Effector memory CD4-positive, alpha-beta T cell (primary cell): ENCODE measurements around the gene CPNE4.

ENCODE experiments used
- DNase-seq, 3 donors: peaks; one replicate each; pipeline ENCODE4 v3.0.0-alpha.2; 2020
- H3K27ac ChIP-seq: 2 replicates; pipeline ENCODE4 v1.7.0; 2013; ENCODE audit warnings: mild to moderate bottlenecking, low read length, moderate library complexity; ENCODE audit not compliant: insufficient read depth, poor library complexity, severe bottlenecking
- H3K27me3 ChIP-seq: replicated peaks from 2 replicates; pipeline ENCODE4 v1.7.0; 2013; ENCODE audit warnings: mild to moderate bottlenecking, low read length; ENCODE audit not compliant: insufficient read depth, control insufficient read depth, poor library complexity, severe bottlenecking
- H3K36me3 ChIP-seq: 2 replicates; pipeline ENCODE4 v1.7.0; 2013; ENCODE audit warnings: mild to moderate bottlenecking, low read length, moderate library complexity; ENCODE audit not compliant: control insufficient read depth, insufficient read depth
- H3K4me1 ChIP-seq: 2 replicates; pipeline ENCODE4 v1.7.0; 2013; ENCODE audit warnings: low read length, mild to moderate bottlenecking; ENCODE audit not compliant: control insufficient read depth, insufficient read depth, poor library complexity, severe bottlenecking
- H3K4me3 ChIP-seq: 2 replicates; pipeline ENCODE4 v1.7.0; 2013; ENCODE audit warnings: low read length, low read depth, mild to moderate bottlenecking; ENCODE audit not compliant: insufficient read depth, poor library complexity, severe bottlenecking
- H3K9me3 ChIP-seq: 2 replicates; pipeline ENCODE4 v1.7.0; 2013; ENCODE audit warnings: mild to moderate bottlenecking, low read length, moderate library complexity; ENCODE audit not compliant: control insufficient read depth

Gene CPNE4

DNA sequence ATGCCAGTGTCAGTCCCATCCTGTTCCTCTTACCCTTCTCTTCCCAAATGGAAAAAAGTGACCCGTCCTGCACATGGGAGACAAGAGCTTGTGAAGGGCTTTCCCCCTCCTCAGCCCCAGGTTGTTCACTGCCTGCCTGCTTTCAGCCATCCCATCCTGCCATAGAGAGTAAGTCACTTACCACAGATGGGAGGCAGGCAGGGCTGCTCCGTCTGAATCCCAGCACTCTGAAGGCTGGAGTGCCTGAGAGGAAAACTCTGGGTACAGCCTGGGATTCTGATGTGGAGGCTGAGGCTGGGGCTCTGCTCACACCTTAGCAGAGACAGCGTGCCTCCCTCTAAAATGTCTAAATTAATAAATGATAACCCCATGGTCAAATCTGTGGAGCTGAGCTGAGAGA, 14.8 kb downstream of the CPNE4 start:
- Histone ChIP-seq H3K27me3 (peaks cover 4% of the 10 kb centered on the region), H3K9me3 (no peaks in the 10 kb centered on the region), H3K27ac (no peak overlapping the region), H3K4me3 (no peak overlapping the region), H3K4me1 (no peaks in the 10 kb centered on the region), H3K36me3 (no peaks in the 10 kb centered on the region)
- DNase-seq = no peak

DNA sequence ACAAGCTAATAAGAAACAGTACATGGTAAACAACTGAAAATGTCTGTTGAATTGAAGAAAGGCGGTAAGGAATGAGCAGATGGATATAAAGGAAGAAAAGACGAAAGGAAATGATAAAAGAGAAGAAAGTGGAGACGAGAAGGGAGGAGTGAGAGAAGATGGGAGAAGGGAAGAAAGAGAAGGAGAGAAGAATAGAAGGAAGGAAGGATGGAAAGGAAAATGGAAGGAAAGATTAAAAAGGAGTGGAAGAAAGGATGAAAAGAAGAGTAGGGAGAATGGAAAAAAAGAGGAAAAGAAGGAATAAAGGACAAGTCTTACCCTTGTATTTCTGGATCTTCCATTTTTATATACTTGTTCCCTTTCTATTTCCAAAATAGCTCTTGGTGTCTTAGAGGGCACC, 17.7 kb downstream of the CPNE4 start:
- Histone ChIP-seq H3K36me3 (no peaks in the 10 kb centered on the region), H3K4me1 (no peaks in the 10 kb centered on the region), H3K27me3 (peaks cover 4% of the 10 kb centered on the region), H3K9me3 (no peaks in the 10 kb centered on the region), H3K27ac (no peak overlapping the region), H3K4me3 (no peak overlapping the region)
- DNase-seq = no peak

DNA sequence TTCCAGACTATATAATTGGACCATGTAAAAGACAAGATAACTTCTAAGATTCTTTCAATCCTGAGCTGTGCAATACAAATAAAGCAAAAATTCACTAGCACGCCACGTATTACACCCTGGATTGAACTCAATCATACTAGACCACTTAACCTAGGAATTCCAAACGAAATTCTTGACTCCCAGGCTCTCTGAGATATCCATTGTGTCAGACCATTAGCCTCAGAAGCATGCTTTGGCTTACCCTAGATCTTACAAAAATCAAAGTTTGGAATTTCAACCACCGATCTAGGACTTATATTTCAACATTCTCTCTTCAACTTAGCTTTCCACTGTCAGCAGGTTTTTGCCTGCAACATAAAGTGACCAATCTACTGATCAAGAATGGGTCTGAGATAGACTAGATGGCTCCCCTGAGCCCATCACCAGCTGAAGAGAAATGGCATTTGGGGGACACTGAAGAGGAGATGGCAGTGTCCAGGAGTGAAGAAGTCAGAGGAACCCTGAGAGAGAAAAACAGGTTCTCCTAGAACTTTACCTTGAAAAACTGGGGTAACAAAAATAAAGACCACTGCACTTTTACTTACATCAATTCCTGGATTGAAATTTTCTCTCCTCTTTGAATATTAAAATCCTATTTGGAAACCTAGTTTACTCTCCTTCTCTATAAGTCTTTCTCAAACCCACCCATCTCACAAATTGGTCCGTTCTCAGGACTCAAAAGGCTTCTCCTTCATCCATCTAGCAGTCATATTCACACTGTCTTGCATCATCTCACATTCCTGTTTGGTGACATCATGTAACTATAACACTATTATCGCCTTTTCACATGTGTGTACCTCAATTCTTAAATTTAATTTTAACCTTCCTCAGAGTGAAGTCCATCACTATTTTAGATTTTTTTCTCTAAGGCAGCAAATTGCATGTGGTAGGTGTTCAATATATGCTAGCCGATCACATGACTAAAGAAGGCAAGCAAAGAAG, 18.5 kb downstream of the CPNE4 start:
- Histone ChIP-seq H3K27ac (no peak overlapping the region), H3K4me3 (no peak overlapping the region), H3K9me3 (no peaks in the 10 kb centered on the region), H3K36me3 (no peaks in the 10 kb centered on the region), H3K4me1 (no peaks in the 10 kb centered on the region), H3K27me3 (peaks cover 4% of the 10 kb centered on the region)
- DNase-seq = no peak

DNA sequence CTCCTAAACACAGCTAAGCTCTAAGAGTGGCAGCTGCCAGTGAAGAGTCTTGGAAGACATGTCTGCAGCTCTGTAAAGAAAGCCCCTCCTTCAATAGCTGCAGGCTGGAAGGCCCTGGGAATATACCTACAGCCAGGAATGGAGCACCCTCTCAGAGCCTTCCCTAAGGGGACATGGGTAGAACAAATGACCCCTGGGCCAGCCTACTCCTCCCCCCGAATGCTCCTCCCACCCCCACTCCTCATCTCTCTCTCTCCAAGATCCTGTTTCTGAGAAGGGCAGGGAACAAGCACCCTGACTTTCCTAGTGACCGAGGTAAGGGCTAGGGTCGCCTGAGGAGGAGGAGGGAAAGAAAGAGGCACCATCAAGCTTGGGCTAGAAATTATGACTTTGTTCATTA, 20.7 kb downstream of the CPNE4 start:
- DNase-seq = no peak
- Histone ChIP-seq H3K4me3 (no peak overlapping the region), H3K4me1 (no peaks in the 10 kb centered on the region), H3K9me3 (no peaks in the 10 kb centered on the region), H3K27me3 (peaks cover 4% of the 10 kb centered on the region), H3K27ac (no peak overlapping the region), H3K36me3 (no peaks in the 10 kb centered on the region)

DNA sequence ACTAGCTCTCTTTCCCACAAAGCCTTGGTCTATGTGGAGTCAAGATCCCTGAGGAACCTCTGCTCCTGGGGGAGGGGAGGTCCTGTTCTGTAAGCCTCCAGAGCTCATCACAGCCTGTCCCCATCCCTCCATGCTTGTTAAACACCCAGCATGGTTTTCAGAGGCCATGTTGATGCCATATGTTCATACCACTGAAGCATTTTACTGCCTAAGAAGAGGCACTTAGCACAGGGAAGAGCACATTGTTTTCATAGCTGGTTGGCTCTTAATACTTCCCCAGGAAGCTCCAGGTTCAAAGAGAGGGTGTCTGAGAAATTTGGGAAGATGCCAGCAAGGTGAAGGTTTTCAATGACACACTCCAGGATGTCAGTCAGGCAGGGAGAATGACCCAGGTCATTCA, 25.6 kb downstream of the CPNE4 start:
- no peaks in the 10 kb centered on the region for H3K9me3 ChIP-seq
- H3K27me3 ChIP-seq = no peaks in the 10 kb centered on the region
- no peaks in the 10 kb centered on the region for H3K36me3 ChIP-seq
- no peak overlapping the region for H3K27ac ChIP-seq
- no peaks in the 10 kb centered on the region for H3K4me1 ChIP-seq
- no peak overlapping the region for H3K4me3 ChIP-seq
- DNase-seq = no peak

DNA sequence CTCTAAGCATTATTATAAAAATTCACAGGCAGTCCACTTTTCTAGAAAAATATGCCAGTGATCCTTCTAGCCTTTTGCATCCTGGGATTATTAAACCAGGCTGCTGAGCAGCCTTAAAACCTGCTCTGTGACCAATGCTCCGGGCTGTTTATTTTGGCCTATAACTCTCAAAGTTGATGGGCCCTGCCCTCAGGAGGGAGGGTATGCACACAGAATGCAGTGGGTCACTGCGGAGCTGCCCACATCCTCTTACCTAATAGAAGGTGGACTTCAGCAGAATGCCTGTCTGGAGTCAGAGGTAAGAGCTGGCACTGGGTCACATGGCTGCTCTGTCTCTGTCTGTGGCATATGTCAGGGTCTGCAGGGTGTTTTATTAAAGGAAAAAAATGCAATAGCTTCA, 26.0 kb downstream of the CPNE4 start:
- H3K27ac ChIP-seq = no peak overlapping the region
- H3K4me1 ChIP-seq = no peaks in the 10 kb centered on the region
- no peak for DNase-seq
- no peaks in the 10 kb centered on the region for H3K27me3 ChIP-seq
- no peaks in the 10 kb centered on the region for H3K36me3 ChIP-seq
- no peak overlapping the region for H3K4me3 ChIP-seq
- no peaks in the 10 kb centered on the region for H3K9me3 ChIP-seq

DNA sequence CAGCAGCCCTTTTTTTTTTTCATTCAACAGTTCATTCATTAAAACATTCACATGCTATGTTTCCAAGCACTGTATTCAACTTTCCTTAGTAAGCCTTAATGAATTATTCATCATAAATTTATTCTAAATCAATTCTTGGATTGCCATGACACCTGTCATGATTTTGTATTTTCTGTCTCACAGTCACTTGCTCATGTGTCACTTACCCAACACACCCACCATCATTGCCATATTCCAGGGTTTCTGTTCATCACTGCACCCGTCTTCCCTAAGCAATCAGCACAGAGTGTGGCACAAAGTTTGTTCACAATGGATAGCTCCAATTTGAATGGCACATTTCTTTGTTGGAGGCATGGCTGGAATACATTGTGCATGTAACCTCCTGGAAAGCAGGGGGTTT, 27.2 kb downstream of the CPNE4 start:
- H3K36me3 ChIP-seq = no peaks in the 10 kb centered on the region
- no peak overlapping the region for H3K4me3 ChIP-seq
- no peaks in the 10 kb centered on the region for H3K4me1 ChIP-seq
- DNase-seq = no peak
- H3K9me3 ChIP-seq = no peaks in the 10 kb centered on the region
- H3K27ac ChIP-seq = no peak overlapping the region
- H3K27me3 ChIP-seq = no peaks in the 10 kb centered on the region

DNA sequence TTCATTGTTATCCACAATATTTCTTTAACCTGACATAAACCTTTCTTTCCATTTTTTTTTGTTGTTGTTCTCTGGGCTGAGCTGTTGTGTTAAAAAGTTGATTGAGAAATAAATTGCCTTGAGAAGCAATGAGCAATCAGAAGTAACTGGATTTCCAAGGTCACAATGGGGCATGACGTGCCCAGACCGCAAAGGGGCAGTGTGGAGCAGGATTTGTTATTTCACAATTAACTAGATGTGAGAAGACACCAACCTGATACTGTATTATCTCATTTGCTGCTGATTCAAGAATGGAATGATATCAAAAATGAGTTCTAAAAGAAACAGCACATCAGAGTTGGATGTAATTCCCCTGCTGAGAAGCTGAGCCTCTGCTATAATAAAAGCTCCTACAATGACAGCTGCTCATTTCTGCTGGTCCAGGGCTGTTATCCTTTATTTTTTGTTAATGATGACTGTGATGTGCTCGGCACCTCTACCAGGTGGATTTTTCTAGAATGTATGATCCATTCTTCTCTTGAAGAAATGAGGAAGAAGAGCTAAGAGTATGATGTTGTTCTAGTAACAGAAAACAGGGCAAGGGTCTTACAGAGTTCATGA, 28.1 kb downstream of the CPNE4 start:
- Histone ChIP-seq H3K9me3 (no peaks in the 10 kb centered on the region), H3K27ac (no peak overlapping the region), H3K4me3 (no peak overlapping the region), H3K36me3 (no peaks in the 10 kb centered on the region), H3K27me3 (no peaks in the 10 kb centered on the region), H3K4me1 (no peaks in the 10 kb centered on the region)
- no peak for DNase-seq

DNA sequence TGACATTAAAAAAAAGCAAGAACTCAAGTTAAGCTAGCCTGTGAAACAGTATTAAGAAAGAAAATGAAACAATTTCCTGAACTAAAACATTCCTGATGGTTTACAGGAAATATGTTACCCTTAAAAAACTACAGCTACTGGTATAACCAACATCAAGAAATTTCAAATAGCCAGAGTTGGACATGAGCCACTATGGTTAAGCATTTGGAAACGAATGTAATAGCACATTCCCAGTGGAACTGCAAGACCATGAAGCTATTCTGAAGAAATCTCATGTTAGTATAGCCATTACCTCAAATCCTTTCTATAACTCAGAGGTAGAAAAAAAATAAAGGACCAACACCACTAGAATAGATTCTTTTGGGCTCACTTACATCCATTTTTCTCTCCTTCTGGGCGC, 30.2 kb downstream of the CPNE4 start:
- no peak overlapping the region for H3K27ac ChIP-seq
- no peaks in the 10 kb centered on the region for H3K36me3 ChIP-seq
- no peak overlapping the region for H3K4me3 ChIP-seq
- H3K27me3 ChIP-seq = no peaks in the 10 kb centered on the region
- no peaks in the 10 kb centered on the region for H3K4me1 ChIP-seq
- no peaks in the 10 kb centered on the region for H3K9me3 ChIP-seq
- no peak for DNase-seq

DNA sequence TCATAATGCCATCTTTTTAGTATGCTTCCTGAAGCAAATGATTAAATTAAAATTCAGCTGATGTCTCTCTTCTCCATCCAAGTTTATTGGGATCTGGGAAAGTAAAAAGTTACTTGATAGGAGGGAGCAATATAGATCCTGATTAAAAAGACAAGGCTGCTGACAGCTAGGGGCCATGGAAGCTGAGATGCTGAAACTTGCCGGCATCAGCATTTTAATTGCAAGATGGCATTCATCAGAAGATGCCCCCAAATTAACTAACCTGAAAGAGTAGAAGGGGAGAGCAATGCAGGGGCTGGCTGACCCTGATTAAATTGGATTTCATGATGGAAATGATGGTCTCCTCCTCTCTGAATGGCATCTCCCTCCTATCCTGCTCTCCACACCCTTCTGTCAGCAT, 31.1 kb downstream of the CPNE4 start:
- no peak for DNase-seq
- H3K4me3 ChIP-seq = no peak overlapping the region
- no peaks in the 10 kb centered on the region for H3K4me1 ChIP-seq
- H3K27me3 ChIP-seq = no peaks in the 10 kb centered on the region
- H3K27ac ChIP-seq = no peak overlapping the region
- H3K9me3 ChIP-seq = no peaks in the 10 kb centered on the region
- H3K36me3 ChIP-seq = no peaks in the 10 kb centered on the region
